Measurements from ENCODE around the gene ADARB2.
"Not testable (repeated sequence)": the region's sequence is repeated elsewhere in the genome, so short reads cannot be mapped to it uniquely, and the experiment has no call there.

ADARB2 gene

GRCh38 chr10:1542941-1543340 is 194.4 kb downstream of the ADARB2 start:
- no peaks in the 10 kb centered on the region for H3K27me3 ChIP-seq
- no peaks in the 10 kb centered on the region for H3K36me3 ChIP-seq
- no peak for TF ChIP-seq CTCF (IDR thresholded peaks at IDR 0.05)
- H3K9me3 ChIP-seq: no peaks in the 10 kb centered on the region
- H3K4me1 ChIP-seq (ENCODE audit: control insufficient read depth in 1 of 2, insufficient read depth in 1 of 2, low read depth in 1 of 2, low read length in 1 of 2): no peaks in the 10 kb centered on the region
- no peak overlapping the region for H3K4me3 ChIP-seq (ENCODE audit: low read depth in 1 of 2, low read length in 1 of 2)
- H3K27ac ChIP-seq: no peak overlapping the region

- no peak for TF ChIP-seq CTCF (IDR thresholded peaks at IDR 0.05)
- Histone ChIP-seq H3K4me1 (ENCODE audit: control insufficient read depth in 1 of 2, insufficient read depth in 1 of 2, low read depth in 1 of 2, low read length in 1 of 2) (no peaks in the 10 kb centered on the region), H3K27me3 (no peaks in the 10 kb centered on the region), H3K27ac (no peak overlapping the region), H3K9me3 (no peaks in the 10 kb centered on the region), H3K4me3 (ENCODE audit: low read depth in 1 of 2, low read length in 1 of 2) (no peak overlapping the region), H3K36me3 (no peaks in the 10 kb centered on the region)
These were observed 197.2 kb downstream of the ADARB2 start for GRCh38 chr10:1540144-1540543.

GRCh38 chr10:1539216-1539615 is 198.1 kb downstream of the ADARB2 start:
- H3K4me3 ChIP-seq (ENCODE audit: low read depth in 1 of 2, low read length in 1 of 2): no peak overlapping the region
- H3K9me3 ChIP-seq: no peaks in the 10 kb centered on the region
- no peak overlapping the region for H3K27ac ChIP-seq
- no peaks in the 10 kb centered on the region for H3K4me1 ChIP-seq (ENCODE audit: control insufficient read depth in 1 of 2, insufficient read depth in 1 of 2, low read depth in 1 of 2, low read length in 1 of 2)
- no peaks in the 10 kb centered on the region for H3K36me3 ChIP-seq
- no peaks in the 10 kb centered on the region for H3K27me3 ChIP-seq
- no peak for TF ChIP-seq CTCF (IDR thresholded peaks at IDR 0.05)

GRCh38 chr10:1538531-1539061 is 198.7 kb downstream of the ADARB2 start:
- H3K27ac ChIP-seq: no peak overlapping the region
- H3K36me3 ChIP-seq: no peaks in the 10 kb centered on the region
- no peaks in the 10 kb centered on the region for H3K9me3 ChIP-seq
- no peaks in the 10 kb centered on the region for H3K4me1 ChIP-seq (ENCODE audit: control insufficient read depth in 1 of 2, insufficient read depth in 1 of 2, low read depth in 1 of 2, low read length in 1 of 2)
- no peak overlapping the region for H3K4me3 ChIP-seq (ENCODE audit: low read depth in 1 of 2, low read length in 1 of 2)
- no peak for TF ChIP-seq CTCF (IDR thresholded peaks at IDR 0.05)
- H3K27me3 ChIP-seq: no peaks in the 10 kb centered on the region

GRCh38 chr10:1538121-1538520 is 199.2 kb downstream of the ADARB2 start:
- Histone ChIP-seq H3K27me3 (no peaks in the 10 kb centered on the region), H3K4me3 (ENCODE audit: low read depth in 1 of 2, low read length in 1 of 2) (no peak overlapping the region), H3K27ac (no peak overlapping the region), H3K36me3 (no peaks in the 10 kb centered on the region), H3K9me3 (no peaks in the 10 kb centered on the region), H3K4me1 (ENCODE audit: control insufficient read depth in 1 of 2, insufficient read depth in 1 of 2, low read depth in 1 of 2, low read length in 1 of 2) (no peaks in the 10 kb centered on the region)
- TF ChIP-seq CTCF (IDR thresholded peaks at IDR 0.05): no peak

- H3K9me3 ChIP-seq; H3K27ac ChIP-seq; H3K4me1 ChIP-seq (ENCODE audit: control insufficient read depth in 1 of 2, insufficient read depth in 1 of 2, low read depth in 1 of 2, low read length in 1 of 2); H3K4me3 ChIP-seq (ENCODE audit: low read depth in 1 of 2, low read length in 1 of 2); H3K36me3 ChIP-seq; H3K27me3 ChIP-seq: not testable (repeated sequence)
These were observed 199.9 kb downstream of the ADARB2 start for GRCh38 chr10:1537449-1537848.
